GM12878 (cell line): ENCODE data around the gene LCE2A. TPM values are rescaled to one million over a fixed set of nuclear protein-coding genes. Genes with fewer than 3 reads are reported as not detected.

Experiments
- ATAC-seq: fragments of 200-7000 bp; cut with Tn5 transposase; 3 replicates; pipeline ENCODE4 v1.9.1; 2020; ENCODE audit warnings: mild to moderate bottlenecking, moderate library complexity
- BruUV-seq: library from RNA; stranded (reverse); fragments of 400-500 nt; replicated peaks from 2 replicates; lab custom pipeline; 2021; lab: Mats Ljungman, UMichigan
- CTCF ChIA-PET: fragments of 300-600 bp; sonication (Branson Sonifier 250); formaldehyde crosslinking; extraction: SDS; loops from one replicate; lab custom pipeline; 2021; ENCODE audit warnings: inconsistent platforms; lab: Yijun Ruan, JAX
- POLR2A ChIA-PET: fragments of 350-600 bp; formaldehyde crosslinking; extraction: SDS; loops from one replicate; lab custom pipeline; 2021; ENCODE audit warnings: inconsistent platforms; lab: Charles Lee
- RAD21 ChIA-PET: fragments of 300-600 bp; sonication (Branson Sonifier 250); formaldehyde crosslinking; loops from one replicate; lab custom pipeline; 2023; ENCODE audit warnings: antibody characterized with exemption; ENCODE audit not compliant: unreplicated experiment; lab: Charles Lee
- SMC1A ChIA-PET: fragments of 300-600 bp; sonication (Branson Sonifier 250); formaldehyde crosslinking; loops from one replicate; lab custom pipeline; 2023; ENCODE audit not compliant: unreplicated experiment, uncharacterized antibody; lab: Charles Lee
- DNase-seq: peaks from one replicate; pipeline ENCODE4 v3.0.0-alpha.2; 2011; ENCODE audit warnings: low read depth, low spot score
- FAIRE-seq: peaks from 3 replicates; lab custom pipeline; 2011; peaks lifted over from hg19 to GRCh38; lab: Jason Lieb, UNC
- H2AFZ ChIP-seq: 2 replicates; pipeline ENCODE4 v1.6.0; 2011; ENCODE audit warnings: low read depth, low read length, control low read depth; ENCODE audit not compliant: control insufficient read depth
- H3K27ac ChIP-seq: 2 replicates; pipeline ENCODE4 v1.5.1; 2011; ENCODE audit warnings: control low read depth; ENCODE audit not compliant: control insufficient read depth, insufficient read depth
- H3K27me3 ChIP-seq, 2 experiments: replicated peaks in 1 of 2; 2 replicates each; pipeline versions ENCODE4 v1.6.0 to v1.6.1; 2011; ENCODE audit warnings: low read length in 1 of 2; ENCODE audit not compliant: control insufficient read depth in 2 of 2, insufficient read depth in 2 of 2
- H3K36me3 ChIP-seq, 2 experiments: 2 replicates each; pipeline ENCODE4 v1.5.1; 2011; ENCODE audit warnings: low read length in 1 of 2; ENCODE audit not compliant: control insufficient read depth in 2 of 2, insufficient read depth in 2 of 2
- H3K4me1 ChIP-seq: 2 replicates; pipeline ENCODE4 v1.6.1; 2011; ENCODE audit warnings: mild to moderate bottlenecking, low read length, moderate library complexity, mixed read lengths; ENCODE audit not compliant: control insufficient read depth, insufficient read depth
- H3K4me2 ChIP-seq: 2 replicates; pipeline ENCODE4 v1.6.0; 2011; ENCODE audit warnings: control low read depth; ENCODE audit not compliant: control insufficient read depth, insufficient read depth
- H3K4me3 ChIP-seq: fragments of 200-600 bp; sonication (generic); 2 replicates; pipeline ENCODE4 v1.5.1; 2016
- H3K79me2 ChIP-seq: 2 replicates; pipeline ENCODE4 v1.6.0; 2011; ENCODE audit warnings: low read length; ENCODE audit not compliant: control insufficient read depth, insufficient read depth
- H3K9ac ChIP-seq: 2 replicates; pipeline ENCODE4 v1.8.0; 2011; ENCODE audit warnings: low read length, control low read depth, mixed read lengths; ENCODE audit not compliant: control insufficient read depth, insufficient read depth
- H3K9me3 ChIP-seq: replicated peaks from 3 replicates; pipeline ENCODE4 v1.5.1; 2011; ENCODE audit warnings: mild to moderate bottlenecking, low read length; ENCODE audit not compliant: control insufficient read depth, insufficient read depth
- H4K20me1 ChIP-seq: 2 replicates; pipeline ENCODE4 v1.6.0; 2011; ENCODE audit not compliant: control insufficient read depth, insufficient read depth
- CBX5 ChIP-seq: sonication (generic); IDR thresholded peaks from 2 replicates; pipeline ENCODE4 v1.6.1; 2016; ENCODE audit warnings: low read depth, moderate library complexity, mild to moderate bottlenecking, inconsistent platforms
- CREB1 ChIP-seq: IDR thresholded peaks from 2 replicates; pipeline ENCODE4 v1.6.1; 2012; ENCODE audit warnings: low read depth, mild to moderate bottlenecking, inconsistent platforms
- EZH2 ChIP-seq: IDR thresholded peaks from 2 replicates; pipeline ENCODE4 v1.6.1; 2012; ENCODE audit warnings: low read depth, mild to moderate bottlenecking, control low read depth, inconsistent platforms, low read length, borderline replicate concordance; ENCODE audit not compliant: control insufficient read depth
- FOS ChIP-seq: IDR thresholded peaks from 3 replicates; pipeline ENCODE4 v1.6.1; 2011; ENCODE audit warnings: borderline replicate concordance; ENCODE audit not compliant: insufficient read length; ENCODE audit errors: extremely low read depth
- IKZF1 ChIP-seq: fragments of 450-650 bp; conservative IDR thresholded peaks from 2 replicates; pipeline ENCODE4 v1.6.1; 2017; ENCODE audit warnings: antibody characterized with exemption, mild to moderate bottlenecking
- JUND ChIP-seq: IDR thresholded peaks from 2 replicates; pipeline ENCODE4 v1.6.1; 2012; ENCODE audit warnings: low read depth, mild to moderate bottlenecking, low read length, improper control_type of control experiment, moderate library complexity
- MTA3 ChIP-seq: IDR thresholded peaks from 2 replicates; pipeline ENCODE4 v1.6.1; 2012; ENCODE audit warnings: low read length, inconsistent platforms, borderline replicate concordance
- POLR2A ChIP-seq: IDR thresholded peaks from 2 replicates; pipeline ENCODE4 v1.6.1; 2011; ENCODE audit warnings: low read depth, mild to moderate bottlenecking, low read length
- SIN3A ChIP-seq: IDR thresholded peaks from 2 replicates; pipeline ENCODE4 v1.6.1; 2012; ENCODE audit warnings: low read depth, low read length, improper control_type of control experiment
- SMAD5 ChIP-seq: IDR thresholded peaks from 2 replicates; pipeline ENCODE4 v1.6.1; 2016; ENCODE audit warnings: antibody characterized with exemption, low read depth
- WRNIP1 ChIP-seq: IDR thresholded peaks from 2 replicates; pipeline ENCODE4 v1.6.1; 2011; ENCODE audit warnings: low read depth, low read length, improper control_type of control experiment, borderline replicate concordance
- WGBS: methylation state at CpG from one replicate; pipeline ENCODE4 v1.1.6; 2016; ENCODE audit warnings: low lambda C conversion rate; ENCODE audit not compliant: insufficient replicate concordance, insufficient coverage; ENCODE audit errors: missing lambda C conversion rate; 5-methylcytosine and 5-hydroxymethylcytosine counted together
- in situ Hi-C: fragments of 300-500 bp; cut with MboI; formaldehyde crosslinking; loops from 9 replicates; pipeline ENCODE4 v1.14.3; 2018; ENCODE audit warnings: mixed read lengths
- intact Hi-C: fragments of 100-400 bp; cut with micrococcal nuclease; formaldehyde crosslinking; loops from one replicate; pipeline ENCODE4 v1.14.2; 2022; ENCODE audit not compliant: unreplicated experiment
- polyA plus RNA-seq, 11 experiments: library from polyadenylated mRNA; depleted of rRNA in 4 of 11; unstranded in 6 of 11; stranded (reverse) in 5 of 11; fragments of >200 nt; fragmentation: Nextera tagmentation in 4 of 11; fragmentation: Illumina TruSeq in 1 of 11; extraction: Ambion mirVana in 4 of 11; extraction: Trizol in 1 of 11; gene quantifications; 1 replicate in 1 of 11; 2 replicates in 10 of 11; pipeline versions ENCODE4 v1.2.1 to v1.2.3, GENCODE V29; 2011 to 2016; ENCODE audit warnings: inconsistent platforms in 2 of 11, missing spikeins in 2 of 11, low read depth in 1 of 11
- total RNA-seq, 4 experiments: library from RNA; depleted of rRNA in 3 of 4; stranded (reverse); fragments of >200 nt in 3 of 4; fragmentation: Illumina TruSeq in 1 of 4; extraction: Trizol in 1 of 4; gene quantifications; 2 replicates each; pipeline versions ENCODE4 v1.2.1 to v1.2.3, GENCODE V29; 2013 to 2021
- TF ChIP-seq, protein P1 (sequence below): IDR thresholded peaks from 2 replicates; pipeline ENCODE4 v1.6.1; 2011; ENCODE audit warnings: low read depth, low read length, improper control_type of control experiment, borderline replicate concordance
- TF ChIP-seq, protein P2 (sequence below): fragments of 450-650 bp; IDR thresholded peaks from 2 replicates; pipeline ENCODE4 v1.6.1; 2017; ENCODE audit warnings: antibody characterized with exemption, mild to moderate bottlenecking, moderate library complexity
- TF ChIP-seq, protein P3 (sequence below): fragments of 450-650 bp; formaldehyde crosslinking; IDR thresholded peaks from 2 replicates; pipeline ENCODE4 v1.4.0; 2022; ENCODE audit warnings: mild to moderate bottlenecking, moderate library complexity
- TF ChIP-seq, protein P4 (sequence below): fragments of 450-650 bp; conservative IDR thresholded peaks from 2 replicates; pipeline ENCODE4 v1.6.1; 2017; ENCODE audit warnings: mild to moderate bottlenecking, moderate library complexity

The LCE2A gene
- total and polyA plus RNA-seq, 10 of the 15 experiments (the other 5 are each of a cell fraction or from before 2014, with no cell fraction given): not detected

DNA sequence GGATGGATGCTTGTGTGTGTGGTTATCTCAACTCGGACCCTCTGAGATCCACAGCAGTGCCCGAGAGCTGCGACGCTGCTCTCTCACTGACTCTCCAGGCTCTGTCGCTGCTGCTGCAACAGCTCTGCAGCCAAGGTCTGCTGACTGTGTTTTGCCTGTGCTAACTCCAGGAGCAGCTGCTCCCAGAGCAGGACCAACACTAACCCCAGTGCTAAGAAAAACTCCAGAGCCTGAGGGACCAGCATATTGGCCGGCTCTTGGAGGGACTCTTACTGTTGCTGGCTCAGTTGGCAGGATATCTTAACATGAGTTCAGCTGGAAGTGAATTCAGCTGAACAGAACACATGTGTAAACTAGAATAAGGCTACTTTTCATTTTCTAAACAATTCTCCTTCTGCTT lies 18.7 kb upstream of the LCE2A start:
- in situ Hi-C loops: no loop called here
- no peak for TF ChIP-seq MTA3
- TF ChIP-seq, protein P1, sequence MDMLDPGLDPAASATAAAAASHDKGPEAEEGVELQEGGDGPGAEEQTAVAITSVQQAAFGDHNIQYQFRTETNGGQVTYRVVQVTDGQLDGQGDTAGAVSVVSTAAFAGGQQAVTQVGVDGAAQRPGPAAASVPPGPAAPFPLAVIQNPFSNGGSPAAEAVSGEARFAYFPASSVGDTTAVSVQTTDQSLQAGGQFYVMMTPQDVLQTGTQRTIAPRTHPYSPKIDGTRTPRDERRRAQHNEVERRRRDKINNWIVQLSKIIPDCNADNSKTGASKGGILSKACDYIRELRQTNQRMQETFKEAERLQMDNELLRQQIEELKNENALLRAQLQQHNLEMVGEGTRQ: no peak
- TF ChIP-seq JUND: no peak
- TF ChIP-seq, protein P2, sequence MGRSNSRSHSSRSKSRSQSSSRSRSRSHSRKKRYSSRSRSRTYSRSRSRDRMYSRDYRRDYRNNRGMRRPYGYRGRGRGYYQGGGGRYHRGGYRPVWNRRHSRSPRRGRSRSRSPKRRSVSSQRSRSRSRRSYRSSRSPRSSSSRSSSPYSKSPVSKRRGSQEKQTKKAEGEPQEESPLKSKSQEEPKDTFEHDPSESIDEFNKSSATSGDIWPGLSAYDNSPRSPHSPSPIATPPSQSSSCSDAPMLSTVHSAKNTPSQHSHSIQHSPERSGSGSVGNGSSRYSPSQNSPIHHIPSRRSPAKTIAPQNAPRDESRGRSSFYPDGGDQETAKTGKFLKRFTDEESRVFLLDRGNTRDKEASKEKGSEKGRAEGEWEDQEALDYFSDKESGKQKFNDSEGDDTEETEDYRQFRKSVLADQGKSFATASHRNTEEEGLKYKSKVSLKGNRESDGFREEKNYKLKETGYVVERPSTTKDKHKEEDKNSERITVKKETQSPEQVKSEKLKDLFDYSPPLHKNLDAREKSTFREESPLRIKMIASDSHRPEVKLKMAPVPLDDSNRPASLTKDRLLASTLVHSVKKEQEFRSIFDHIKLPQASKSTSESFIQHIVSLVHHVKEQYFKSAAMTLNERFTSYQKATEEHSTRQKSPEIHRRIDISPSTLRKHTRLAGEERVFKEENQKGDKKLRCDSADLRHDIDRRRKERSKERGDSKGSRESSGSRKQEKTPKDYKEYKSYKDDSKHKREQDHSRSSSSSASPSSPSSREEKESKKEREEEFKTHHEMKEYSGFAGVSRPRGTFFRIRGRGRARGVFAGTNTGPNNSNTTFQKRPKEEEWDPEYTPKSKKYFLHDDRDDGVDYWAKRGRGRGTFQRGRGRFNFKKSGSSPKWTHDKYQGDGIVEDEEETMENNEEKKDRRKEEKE: no peak
- TF ChIP-seq IKZF1: no peak
- TF ChIP-seq, protein P3, sequence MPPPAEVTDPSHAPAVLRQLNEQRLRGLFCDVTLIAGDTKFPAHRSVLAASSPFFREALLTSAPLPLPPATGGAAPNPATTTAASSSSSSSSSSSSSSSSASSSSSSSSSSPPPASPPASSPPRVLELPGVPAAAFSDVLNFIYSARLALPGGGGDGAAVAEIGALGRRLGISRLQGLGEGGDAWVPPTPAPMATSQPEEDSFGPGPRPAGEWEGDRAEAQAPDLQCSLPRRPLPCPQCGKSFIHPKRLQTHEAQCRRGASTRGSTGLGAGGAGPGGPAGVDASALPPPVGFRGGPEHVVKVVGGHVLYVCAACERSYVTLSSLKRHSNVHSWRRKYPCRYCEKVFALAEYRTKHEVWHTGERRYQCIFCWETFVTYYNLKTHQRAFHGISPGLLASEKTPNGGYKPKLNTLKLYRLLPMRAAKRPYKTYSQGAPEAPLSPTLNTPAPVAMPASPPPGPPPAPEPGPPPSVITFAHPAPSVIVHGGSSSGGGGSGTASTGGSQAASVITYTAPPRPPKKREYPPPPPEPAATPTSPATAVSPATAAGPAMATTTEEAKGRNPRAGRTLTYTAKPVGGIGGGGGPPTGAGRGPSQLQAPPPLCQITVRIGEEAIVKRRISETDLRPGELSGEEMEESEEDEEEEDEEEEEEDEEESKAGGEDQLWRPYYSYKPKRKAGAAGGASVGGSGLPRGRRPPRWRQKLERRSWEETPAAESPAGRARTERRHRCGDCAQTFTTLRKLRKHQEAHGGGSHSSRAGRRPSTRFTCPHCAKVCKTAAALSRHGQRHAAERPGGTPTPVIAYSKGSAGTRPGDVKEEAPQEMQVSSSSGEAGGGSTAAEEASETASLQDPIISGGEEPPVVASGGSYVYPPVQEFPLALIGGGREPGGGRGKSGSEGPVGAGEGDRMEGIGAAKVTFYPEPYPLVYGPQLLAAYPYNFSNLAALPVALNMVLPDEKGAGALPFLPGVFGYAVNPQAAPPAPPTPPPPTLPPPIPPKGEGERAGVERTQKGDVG (CRISPR knock-in tag): no peak
- TF ChIP-seq, protein P4, sequence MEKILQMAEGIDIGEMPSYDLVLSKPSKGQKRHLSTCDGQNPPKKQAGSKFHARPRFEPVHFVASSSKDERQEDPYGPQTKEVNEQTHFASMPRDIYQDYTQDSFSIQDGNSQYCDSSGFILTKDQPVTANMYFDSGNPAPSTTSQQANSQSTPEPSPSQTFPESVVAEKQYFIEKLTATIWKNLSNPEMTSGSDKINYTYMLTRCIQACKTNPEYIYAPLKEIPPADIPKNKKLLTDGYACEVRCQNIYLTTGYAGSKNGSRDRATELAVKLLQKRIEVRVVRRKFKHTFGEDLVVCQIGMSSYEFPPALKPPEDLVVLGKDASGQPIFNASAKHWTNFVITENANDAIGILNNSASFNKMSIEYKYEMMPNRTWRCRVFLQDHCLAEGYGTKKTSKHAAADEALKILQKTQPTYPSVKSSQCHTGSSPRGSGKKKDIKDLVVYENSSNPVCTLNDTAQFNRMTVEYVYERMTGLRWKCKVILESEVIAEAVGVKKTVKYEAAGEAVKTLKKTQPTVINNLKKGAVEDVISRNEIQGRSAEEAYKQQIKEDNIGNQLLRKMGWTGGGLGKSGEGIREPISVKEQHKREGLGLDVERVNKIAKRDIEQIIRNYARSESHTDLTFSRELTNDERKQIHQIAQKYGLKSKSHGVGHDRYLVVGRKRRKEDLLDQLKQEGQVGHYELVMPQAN: no peak
- no peak for TF ChIP-seq SMAD5
- no peak for TF ChIP-seq POLR2A
- no peak for TF ChIP-seq EZH2
- no peak for TF ChIP-seq WRNIP1
- TF ChIP-seq SIN3A: no peak
- TF ChIP-seq FOS: no peak
- no peak for TF ChIP-seq CBX5
- TF ChIP-seq CREB1: no peak

More for the DNA sequence above, 18.7 kb upstream of the LCE2A start:
- no peak overlapping the region for H3K27ac ChIP-seq
- H3K9me3 ChIP-seq: no peaks in the 10 kb centered on the region
- no peak overlapping the region for H2AFZ ChIP-seq
- no peak overlapping the region for H3K4me3 ChIP-seq
- POLR2A ChIA-PET: no interaction called here
- no peak for FAIRE-seq
- CTCF ChIA-PET: no interaction called here
- intact Hi-C loops: no loop called here
- peaks cover 0 to 2% of the 10 kb centered on the region in 2 experiments; a peak in 3 of 4 replicates for H3K27me3 ChIP-seq
- H3K9ac ChIP-seq: no peak overlapping the region
- H3K36me3 ChIP-seq: no peaks in the 10 kb centered on the region
- H3K4me2 ChIP-seq: no peak overlapping the region
- no peaks in the 10 kb centered on the region for H4K20me1 ChIP-seq
- no peak for ATAC-seq
- H3K4me1 ChIP-seq: no peaks in the 10 kb centered on the region
- DNase-seq: no peak
- no TSS peak for BruUV-seq
- WGBS: 61% methylated on average over 6 of the region's 6 CpGs
- H3K79me2 ChIP-seq: no peaks in the 10 kb centered on the region
- RAD21 ChIA-PET: no interaction called here
- SMC1A ChIA-PET: interaction anchor here (1.0 kb wide), 1 partner anchor 240 kb away, joined by 3 read pairs; no protein-coding TSS in a partner anchor
